Ammon's horn (tissue), 1 donor: ENCODE measurements around the gene INSIG2.

Source experiments
- DNase-seq: peaks from one replicate; pipeline ENCODE4 v3.0.0-alpha.2; 2016; ENCODE audit warnings: low spot score

INSIG2 gene

GRCh38 chr2:118128826-118129225 lies 40.6 kb downstream of the INSIG2 start:
- DNase-seq = no peak

- no peak for DNase-seq
Observed at GRCh38 chr2:118130385-118130784, 42.1 kb downstream of the INSIG2 start.

GRCh38 chr2:118131771-118132170 lies 43.5 kb downstream of the INSIG2 start:
- DNase-seq = no peak

GRCh38 chr2:118133916-118134315 lies 45.6 kb downstream of the INSIG2 start:
- no peak for DNase-seq

- no peak for DNase-seq
Observed at GRCh38 chr2:118134650-118135049, 46.4 kb downstream of the INSIG2 start.

- DNase-seq = no peak
Observed at GRCh38 chr2:118145207-118145606, 56.9 kb downstream of the INSIG2 start.

GRCh38 chr2:118145806-118146205 lies 57.5 kb downstream of the INSIG2 start:
- no peak for DNase-seq

GRCh38 chr2:118146315-118147283 lies 58.3 kb downstream of the INSIG2 start:
- DNase-seq = no peak

GRCh38 chr2:118148133-118148532 lies 59.9 kb downstream of the INSIG2 start:
- no peak for DNase-seq

GRCh38 chr2:118148809-118149208 lies 60.5 kb downstream of the INSIG2 start:
- no peak for DNase-seq

GRCh38 chr2:118150294-118150693 lies 62.0 kb downstream of the INSIG2 start:
- no peak for DNase-seq

- DNase-seq = no peak
Observed at GRCh38 chr2:118151831-118152230, 63.6 kb downstream of the INSIG2 start.

GRCh38 chr2:118153433-118153832 lies 65.2 kb downstream of the INSIG2 start:
- no peak for DNase-seq

- no peak for DNase-seq
Observed at GRCh38 chr2:118154176-118154575, 65.9 kb downstream of the INSIG2 start.
